HCT116 (cell line): ENCODE results near the gene SCRG1. TPM values are rescaled to one million over a fixed set of nuclear protein-coding genes. Genes with fewer than 3 reads are reported as not detected.
A peak's percentile ranks its signal among the peaks of the same experiment; 100 is the strongest.

Experiments
- ATAC-seq: fragments of 200-7000 bp; cut with Tn5 transposase; 2 replicates; pipeline ENCODE4 v1.9.1; 2020; ENCODE audit warnings: mild to moderate bottlenecking, moderate library complexity
- BruUV-seq: library from RNA; stranded (reverse); fragments of 400-500 nt; replicated peaks from 2 replicates; lab custom pipeline; 2021; lab: Mats Ljungman, UMichigan
- CTCF ChIA-PET: fragments of 300-600 bp; sonication (Branson Sonifier 250); formaldehyde crosslinking; loops from one replicate; lab custom pipeline; 2021; ENCODE audit warnings: antibody characterized with exemption; lab: Charles Lee
- POLR2A ChIA-PET: fragments of 300-600, 350-600 bp; sonication (Branson Sonifier 250); formaldehyde crosslinking; loops from one replicate; lab custom pipeline; 2021; ENCODE audit warnings: antibody characterized with exemption; lab: Charles Lee
- RAD21 ChIA-PET, 2 experiments: fragments of 300-600 bp; sonication (Branson Sonifier 250); formaldehyde crosslinking; loops; one replicate each; lab custom pipeline; 2023; ENCODE audit warnings: low total read pairs in 2 of 2; ENCODE audit not compliant: uncharacterized antibody in 2 of 2, unreplicated experiment in 2 of 2, low non-redundant PET in 1 of 2; lab: Charles Lee
- DNase-seq: peaks from one replicate; pipeline ENCODE4 v3.0.0-alpha.2; 2010; ENCODE audit warnings: low read depth, low spot score
- H2AFZ ChIP-seq: fragments of 200-600 bp; shearing (Covaris generic), sonication (generic); 2 replicates; pipeline ENCODE4 v1.6.1; 2017; ENCODE audit warnings: low read depth, mixed run types, mixed read lengths, antibody characterized with exemption, low read length; ENCODE audit not compliant: poor library complexity, severe bottlenecking
- H3K27ac ChIP-seq: 2 replicates; pipeline ENCODE4 v1.5.1; 2012; ENCODE audit warnings: low read depth, low read length
- H3K27me3 ChIP-seq: fragments of 200-600 bp; sonication (generic); 2 replicates; pipeline ENCODE4 v1.6.1; 2016; ENCODE audit warnings: mixed run types, low read length, mixed read lengths; ENCODE audit not compliant: insufficient read depth
- H3K36me3 ChIP-seq, 2 experiments: fragments of 200-500 bp in 1 of 2; fragments of 200-600 bp in 1 of 2; sonication (Bioruptor generic) in 1 of 2; sonication (generic) in 1 of 2; 2 replicates each; pipeline versions ENCODE4 v1.5.1 to v1.6.1; 2014 to 2016; ENCODE audit warnings: low read length in 2 of 2, inconsistent platforms in 1 of 2, mixed read lengths in 1 of 2, mixed run types in 1 of 2; ENCODE audit not compliant: insufficient read depth in 2 of 2, control insufficient read depth in 1 of 2
- H3K4me1 ChIP-seq, 2 experiments: fragments of 200-600 bp in 1 of 2; sonication (generic) in 1 of 2; 2 replicates each; pipeline versions ENCODE4 v1.5.1 to v1.6.1; 2012 to 2017; ENCODE audit warnings: low read length in 2 of 2, inconsistent platforms in 1 of 2, mild to moderate bottlenecking in 1 of 2, mixed read lengths in 1 of 2, mixed run types in 1 of 2, moderate library complexity in 1 of 2; ENCODE audit not compliant: insufficient read depth in 2 of 2, control insufficient read depth in 1 of 2
- H3K4me2 ChIP-seq: fragments of 200-600 bp; sonication (generic); 2 replicates; pipeline ENCODE4 v1.6.1; 2017; ENCODE audit warnings: mixed run types, low read length, mixed read lengths
- H3K4me3 ChIP-seq, 2 experiments: fragments of 200-600 bp in 1 of 2; sonication (generic) in 1 of 2; replicated peaks in 1 of 2; 2 replicates each; pipeline ENCODE4 v1.5.1; 2011 to 2016; ENCODE audit warnings: low read length in 2 of 2, control low read depth in 1 of 2, low read depth in 1 of 2, mild to moderate bottlenecking in 1 of 2, mixed read lengths in 1 of 2, mixed run types in 1 of 2
- H3K79me2 ChIP-seq: fragments of 200-600 bp; sonication (generic); 2 replicates; pipeline ENCODE4 v1.6.1; 2017; ENCODE audit warnings: mild to moderate bottlenecking, mixed run types, low read length, moderate library complexity, mixed read lengths; ENCODE audit not compliant: insufficient read depth
- H3K9ac ChIP-seq: fragments of 200-600 bp; sonication (generic); 2 replicates; pipeline ENCODE4 v1.6.1; 2016; ENCODE audit warnings: low read length, mixed read lengths
- H3K9me2 ChIP-seq: fragments of 200-600 bp; sonication (generic), shearing (Covaris generic); 2 replicates; pipeline ENCODE4 v1.6.1; 2017; ENCODE audit warnings: mixed run types, mild to moderate bottlenecking, moderate library complexity; ENCODE audit not compliant: insufficient read depth
- H3K9me3 ChIP-seq, 2 experiments: fragments of 200-500 bp in 1 of 2; fragments of 200-600 bp in 1 of 2; sonication (Bioruptor generic) in 1 of 2; sonication (generic) in 1 of 2; 2 replicates each; pipeline ENCODE4 v1.6.1; 2014 to 2017; ENCODE audit warnings: low read length in 2 of 2, mixed read lengths in 2 of 2, inconsistent platforms in 1 of 2, low read depth in 1 of 2, mild to moderate bottlenecking in 1 of 2, mixed run types in 1 of 2, moderate library complexity in 1 of 2; ENCODE audit not compliant: control insufficient read depth in 1 of 2, insufficient read depth in 1 of 2
- H4K20me1 ChIP-seq: fragments of 200-600 bp; sonication (generic), shearing (Covaris generic); 2 replicates; pipeline ENCODE4 v1.6.1; 2017; ENCODE audit warnings: mixed run types, mild to moderate bottlenecking, moderate library complexity; ENCODE audit not compliant: insufficient read depth
- CTCF ChIP-seq, 3 experiments: fragments of 200-600 bp in 1 of 3; sonication (generic) in 1 of 3; IDR thresholded peaks in 2 of 3; conservative IDR thresholded peaks in 1 of 3; 2 replicates each; pipeline ENCODE4 v1.5.1; 2012 to 2017; ENCODE audit warnings: low read depth in 2 of 3, low read length in 2 of 3, antibody characterized with exemption in 1 of 3, borderline replicate concordance in 1 of 3, control low read depth in 1 of 3, mild to moderate bottlenecking in 1 of 3, mixed read lengths in 1 of 3, mixed run types in 1 of 3, moderate library complexity in 1 of 3; ENCODE audit not compliant: insufficient read depth in 1 of 3
- EZH2 ChIP-seq: fragments of 200-600 bp; sonication (generic); IDR thresholded peaks from 2 replicates; pipeline ENCODE4 v1.6.1; 2017; ENCODE audit warnings: antibody characterized with exemption, mixed run types
- EZH2phosphoT487 ChIP-seq: fragments of 200-600 bp; IDR thresholded peaks from 2 replicates; pipeline ENCODE4 v1.6.1; 2018; ENCODE audit warnings: antibody characterized with exemption, borderline replicate concordance
- FOSL1 ChIP-seq: IDR thresholded peaks from 2 replicates; pipeline ENCODE4 v1.6.1; 2012; ENCODE audit warnings: low read depth
- JUND ChIP-seq: IDR thresholded peaks from 2 replicates; pipeline ENCODE4 v1.6.1; 2012
- POLR2A ChIP-seq: IDR thresholded peaks from 2 replicates; pipeline ENCODE4 v1.7.0; 2011; ENCODE audit warnings: borderline replicate concordance; ENCODE audit not compliant: insufficient read depth, insufficient read length; ENCODE audit errors: extremely low read depth
- SP1 ChIP-seq: IDR thresholded peaks from 2 replicates; pipeline ENCODE4 v1.6.1; 2012; ENCODE audit warnings: low read depth
- ZBTB33 ChIP-seq: IDR thresholded peaks from 2 replicates; pipeline ENCODE4 v1.6.1; 2011; ENCODE audit warnings: mild to moderate bottlenecking, low read length, moderate library complexity; ENCODE audit not compliant: insufficient replicate concordance; ENCODE audit errors: extremely low read depth
- intact Hi-C: fragments of 100-400 bp; cut with micrococcal nuclease; formaldehyde crosslinking; loops from 2 replicates; pipeline ENCODE4 v1.10.0; 2022
- total RNA-seq: library from RNA; stranded (reverse); gene quantifications from one replicate; pipeline ENCODE4 v1.2.1, GENCODE V29; 2021; ENCODE audit not compliant: unreplicated experiment
- TF ChIP-seq, protein P1 (sequence below): IDR thresholded peaks from 2 replicates; pipeline ENCODE4 v1.6.1; 2012; ENCODE audit warnings: low read depth

SCRG1 gene
- total RNA-seq, 1 experiment from 2014 or later, result not detected

GRCh38 chr4:173337463-173337862 is 61.5 kb downstream of the SCRG1 start:
- Histone ChIP-seq H2AFZ (no peak overlapping the region), H3K9ac (no peak overlapping the region), H4K20me1 (no peaks in the 10 kb centered on the region), H3K27me3 (no peaks in the 10 kb centered on the region), H3K4me1 (peaks cover 9 to 24% of the 10 kb centered on the region in 2 experiments; a peak in 3 of 4 replicates), H3K79me2 (peaks cover 18% of the 10 kb centered on the region), H3K27ac (no peak overlapping the region), H3K4me2 (no peak overlapping the region), H3K36me3 (peaks cover 1 to 9% of the 10 kb centered on the region in 2 experiments; a peak in 1 of 4 replicates), H3K9me3 (no peaks in the 10 kb centered on the region), H3K4me3 (no peak overlapping the region), H3K9me2 (no peaks in the 10 kb centered on the region)
- intact Hi-C loops, result no loop called here
- RAD21 ChIA-PET, result no interaction called here
- POLR2A ChIA-PET, result no interaction called here
- no TSS peak for BruUV-seq
- CTCF ChIA-PET, result no interaction called here
- ATAC-seq (no peak), DNase-seq (no peak)
- TF ChIP-seq POLR2A (no peak), FOSL1 (no peak)

GRCh38 chr4:173334891-173335752 is 63.8 kb downstream of the SCRG1 start:
- H3K9me3 ChIP-seq, result no peaks in the 10 kb centered on the region
- DNase-seq (peak; percentile 79), ATAC-seq (peak; percentile 73)
- H3K9ac ChIP-seq, result peak overlapping the region; percentile 100
- peak overlapping the region; percentile 92 for H3K4me2 ChIP-seq
- H3K4me1 ChIP-seq, result peaks cover 10 to 26% of the 10 kb centered on the region in 2 experiments; a peak in 3 of 4 replicates
- RAD21 ChIA-PET, result interaction anchor here (1.0 to 1.2 kb wide), 2 partner anchors 34 to 35 kb away, joined by 3 read pairs; partner anchors contain the start of gene SAP30 (in 1 of the 2)
- H3K79me2 ChIP-seq, result peaks cover 38% of the 10 kb centered on the region
- intact Hi-C loops, result loop anchor here (2.0 kb wide), 1 partner anchor 36 kb away; the partner anchor contains the start of gene SAP30
- TSS peak; percentile 70 for BruUV-seq
- H3K27ac ChIP-seq, result peak overlapping the region; percentile 87
- peak overlapping the region; percentile 58 for H2AFZ ChIP-seq
- H4K20me1 ChIP-seq, result no peaks in the 10 kb centered on the region
- H3K4me3 ChIP-seq, result peak overlapping the region; percentile 93 to 95
- CTCF ChIA-PET, result interaction anchor here (1.0 to 1.4 kb wide), 4 partner anchors 17 to 85 kb away, joined by 3 to 5 read pairs (median 3); no protein-coding TSS in a partner anchor
- POLR2A ChIA-PET, result interaction anchor here (0.7 to 4.9 kb wide), 10 partner anchors 9 to 337 kb away, joined by 3 to 54 read pairs (median 4); partner anchors contain the start of gene SAP30
- no peaks in the 10 kb centered on the region for H3K9me2 ChIP-seq
- H3K27me3 ChIP-seq, result no peaks in the 10 kb centered on the region
- peaks cover 4 to 25% of the 10 kb centered on the region in 2 experiments; a peak in 3 of 4 replicates for H3K36me3 ChIP-seq
- TF ChIP-seq JUND (peak; percentile 20; the same call in 1 of the 2 replicates), CTCF (IDR thresholded peaks at IDR 0.05 in 2 of 3, conservative IDR thresholded peaks at IDR 0.05 in 1 of 3; ENCODE audit: borderline replicate concordance in 1 of 3, insufficient read depth in 1 of 3, low read depth in 2 of 3, low read length in 2 of 3) (no peak), ZBTB33 (no peak), SP1 (0 out of 2 replicates have a peak, but pooled peaks have one; percentile 33), EZH2phosphoT487 (no peak), EZH2 (no peak)
- TF ChIP-seq, protein P1, sequence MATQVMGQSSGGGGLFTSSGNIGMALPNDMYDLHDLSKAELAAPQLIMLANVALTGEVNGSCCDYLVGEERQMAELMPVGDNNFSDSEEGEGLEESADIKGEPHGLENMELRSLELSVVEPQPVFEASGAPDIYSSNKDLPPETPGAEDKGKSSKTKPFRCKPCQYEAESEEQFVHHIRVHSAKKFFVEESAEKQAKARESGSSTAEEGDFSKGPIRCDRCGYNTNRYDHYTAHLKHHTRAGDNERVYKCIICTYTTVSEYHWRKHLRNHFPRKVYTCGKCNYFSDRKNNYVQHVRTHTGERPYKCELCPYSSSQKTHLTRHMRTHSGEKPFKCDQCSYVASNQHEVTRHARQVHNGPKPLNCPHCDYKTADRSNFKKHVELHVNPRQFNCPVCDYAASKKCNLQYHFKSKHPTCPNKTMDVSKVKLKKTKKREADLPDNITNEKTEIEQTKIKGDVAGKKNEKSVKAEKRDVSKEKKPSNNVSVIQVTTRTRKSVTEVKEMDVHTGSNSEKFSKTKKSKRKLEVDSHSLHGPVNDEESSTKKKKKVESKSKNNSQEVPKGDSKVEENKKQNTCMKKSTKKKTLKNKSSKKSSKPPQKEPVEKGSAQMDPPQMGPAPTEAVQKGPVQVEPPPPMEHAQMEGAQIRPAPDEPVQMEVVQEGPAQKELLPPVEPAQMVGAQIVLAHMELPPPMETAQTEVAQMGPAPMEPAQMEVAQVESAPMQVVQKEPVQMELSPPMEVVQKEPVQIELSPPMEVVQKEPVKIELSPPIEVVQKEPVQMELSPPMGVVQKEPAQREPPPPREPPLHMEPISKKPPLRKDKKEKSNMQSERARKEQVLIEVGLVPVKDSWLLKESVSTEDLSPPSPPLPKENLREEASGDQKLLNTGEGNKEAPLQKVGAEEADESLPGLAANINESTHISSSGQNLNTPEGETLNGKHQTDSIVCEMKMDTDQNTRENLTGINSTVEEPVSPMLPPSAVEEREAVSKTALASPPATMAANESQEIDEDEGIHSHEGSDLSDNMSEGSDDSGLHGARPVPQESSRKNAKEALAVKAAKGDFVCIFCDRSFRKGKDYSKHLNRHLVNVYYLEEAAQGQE, result no peak
